HFFc6 (cell line): ENCODE results near the gene PACRG. TPM values are rescaled to one million over a fixed set of nuclear protein-coding genes. Genes with fewer than 3 reads are reported as not detected.
"Not testable (repeated sequence)": the region's sequence is repeated elsewhere in the genome, so short reads cannot be mapped to it uniquely, and the experiment has no call there.

Experiments used
- DNase-seq: peaks from one replicate; pipeline ENCODE4 v3.0.0-alpha.2; 2018
- H3K27ac Mint-ChIP-seq: 2 replicates; pipeline ENCODE4 v1.8.0; 2020; ENCODE audit warnings: mild to moderate bottlenecking, mixed read lengths
- H3K27me3 Mint-ChIP-seq: 2 replicates; pipeline ENCODE4 v1.8.0; 2021; ENCODE audit warnings: mild to moderate bottlenecking, moderate library complexity, mixed read lengths; ENCODE audit not compliant: insufficient read depth
- H3K36me3 Mint-ChIP-seq: 2 replicates; pipeline ENCODE4 v1.8.0; 2021; ENCODE audit warnings: low read depth, mixed read lengths
- H3K4me1 Mint-ChIP-seq: 2 replicates; pipeline ENCODE4 v1.8.0; 2020; ENCODE audit warnings: low read depth, mixed read lengths
- H3K4me3 Mint-ChIP-seq: 2 replicates; pipeline ENCODE4 v1.8.0; 2020; ENCODE audit warnings: mild to moderate bottlenecking, moderate library complexity, mixed read lengths
- H3K9me3 Mint-ChIP-seq: 2 replicates; pipeline ENCODE4 v1.8.0; 2020; ENCODE audit warnings: mild to moderate bottlenecking, mixed read lengths
- CTCF ChIP-seq: fragments of 200-600 bp; sonication (generic); IDR thresholded peaks from 2 replicates; pipeline ENCODE4 v1.5.0; 2021; ENCODE audit warnings: antibody characterized with exemption, mild to moderate bottlenecking
- total RNA-seq, 6 experiments: library from RNA; stranded (reverse); fragmentation: NEBNext Ultra II Directional; extraction: Animal tissue kit (Norgen Biotek cat#: 25700); gene quantifications; 2 replicates in 1 of 6; 3 replicates in 5 of 6; pipeline ENCODE4 v1.2.3, GENCODE V29; 2021

PACRG gene
- total RNA-seq, 6 experiments from 2014 or later = not detected

GRCh38 chr6:163310973-163311383, 583.2 kb downstream of the PACRG start:
- Mint-ChIP-seq H3K27me3 (peaks cover 13% of the 10 kb centered on the region; the same call in 1 of the 2 replicates), H3K4me3 (no peak overlapping the region), H3K27ac (no peak overlapping the region), H3K4me1 (peaks cover 34% of the 10 kb centered on the region; the same call in 1 of the 2 replicates), H3K9me3 (peaks cover 10% of the 10 kb centered on the region; the same call in 1 of the 2 replicates), H3K36me3 (no peaks in the 10 kb centered on the region)
- no peak for TF ChIP-seq CTCF
- DNase-seq = no peak

- Mint-ChIP-seq H3K9me3 (peaks cover 10% of the 10 kb centered on the region; the same call in 1 of the 2 replicates), H3K4me1 (peaks cover 34% of the 10 kb centered on the region; the same call in 1 of the 2 replicates), H3K36me3 (no peaks in the 10 kb centered on the region), H3K27me3 (peaks cover 13% of the 10 kb centered on the region; the same call in 1 of the 2 replicates), H3K27ac (no peak overlapping the region), H3K4me3 (no peak overlapping the region)
- no peak for TF ChIP-seq CTCF
- no peak for DNase-seq
Observed at GRCh38 chr6:163311830-163312229, 584.1 kb downstream of the PACRG start.

- no peaks in the 10 kb centered on the region for H3K36me3 Mint-ChIP-seq
- TF ChIP-seq CTCF = no peak
- H3K4me3 Mint-ChIP-seq = no peak overlapping the region
- peaks cover 10% of the 10 kb centered on the region; the same call in 1 of the 2 replicates for H3K9me3 Mint-ChIP-seq
- H3K4me1 Mint-ChIP-seq = peaks cover 34% of the 10 kb centered on the region; the same call in 1 of the 2 replicates
- no peak for DNase-seq
- H3K27ac Mint-ChIP-seq = no peak overlapping the region
- peaks cover 15% of the 10 kb centered on the region; the same call in 1 of the 2 replicates for H3K27me3 Mint-ChIP-seq
Observed at GRCh38 chr6:163313566-163313965, 585.8 kb downstream of the PACRG start.

GRCh38 chr6:163313981-163314380, 586.2 kb downstream of the PACRG start:
- no peak for DNase-seq
- peaks cover 34% of the 10 kb centered on the region; the same call in 1 of the 2 replicates for H3K4me1 Mint-ChIP-seq
- TF ChIP-seq CTCF = no peak
- peaks cover 10% of the 10 kb centered on the region; the same call in 1 of the 2 replicates for H3K9me3 Mint-ChIP-seq
- H3K27me3 Mint-ChIP-seq = peaks cover 15% of the 10 kb centered on the region; the same call in 1 of the 2 replicates
- H3K27ac Mint-ChIP-seq = no peak overlapping the region
- no peak overlapping the region for H3K4me3 Mint-ChIP-seq
- H3K36me3 Mint-ChIP-seq = no peaks in the 10 kb centered on the region

- H3K9me3 Mint-ChIP-seq = peaks cover 1% of the 10 kb centered on the region; the same call in 1 of the 2 replicates
- peaks cover 25% of the 10 kb centered on the region; the same call in 1 of the 2 replicates for H3K4me1 Mint-ChIP-seq
- no peak overlapping the region; the same call in 1 of the 2 replicates for H3K4me3 Mint-ChIP-seq
- peaks cover 15% of the 10 kb centered on the region; the same call in 1 of the 2 replicates for H3K27me3 Mint-ChIP-seq
- TF ChIP-seq CTCF = no peak
- no peaks in the 10 kb centered on the region for H3K36me3 Mint-ChIP-seq
- no peak overlapping the region for H3K27ac Mint-ChIP-seq
- no peak for DNase-seq
Observed at GRCh38 chr6:163314791-163315470, 587.2 kb downstream of the PACRG start.

GRCh38 chr6:163316866-163317495, 589.2 kb downstream of the PACRG start:
- not testable (repeated sequence) for H3K27ac Mint-ChIP-seq, H3K36me3 Mint-ChIP-seq, DNase-seq, H3K4me1 Mint-ChIP-seq, H3K9me3 Mint-ChIP-seq, H3K4me3 Mint-ChIP-seq
- peaks cover 23% of the 10 kb centered on the region for H3K27me3 Mint-ChIP-seq
